ENCODE measurements around the gene MLEC.

MLEC gene

GRCh38 chr12:120734210-120734609, 47.3 kb downstream of the MLEC start:
- TF ChIP-seq, protein P1, sequence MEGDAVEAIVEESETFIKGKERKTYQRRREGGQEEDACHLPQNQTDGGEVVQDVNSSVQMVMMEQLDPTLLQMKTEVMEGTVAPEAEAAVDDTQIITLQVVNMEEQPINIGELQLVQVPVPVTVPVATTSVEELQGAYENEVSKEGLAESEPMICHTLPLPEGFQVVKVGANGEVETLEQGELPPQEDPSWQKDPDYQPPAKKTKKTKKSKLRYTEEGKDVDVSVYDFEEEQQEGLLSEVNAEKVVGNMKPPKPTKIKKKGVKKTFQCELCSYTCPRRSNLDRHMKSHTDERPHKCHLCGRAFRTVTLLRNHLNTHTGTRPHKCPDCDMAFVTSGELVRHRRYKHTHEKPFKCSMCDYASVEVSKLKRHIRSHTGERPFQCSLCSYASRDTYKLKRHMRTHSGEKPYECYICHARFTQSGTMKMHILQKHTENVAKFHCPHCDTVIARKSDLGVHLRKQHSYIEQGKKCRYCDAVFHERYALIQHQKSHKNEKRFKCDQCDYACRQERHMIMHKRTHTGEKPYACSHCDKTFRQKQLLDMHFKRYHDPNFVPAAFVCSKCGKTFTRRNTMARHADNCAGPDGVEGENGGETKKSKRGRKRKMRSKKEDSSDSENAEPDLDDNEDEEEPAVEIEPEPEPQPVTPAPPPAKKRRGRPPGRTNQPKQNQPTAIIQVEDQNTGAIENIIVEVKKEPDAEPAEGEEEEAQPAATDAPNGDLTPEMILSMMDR (IDR thresholded peaks at IDR 0.05; ENCODE audit: insufficient read depth, low read depth, low read length, missing control alignments) = no peak
- H3K4me3 ChIP-seq (ENCODE audit: low read length) = no peak overlapping the region
- no peak for DNase-seq (ENCODE audit: low read depth)

DNA sequence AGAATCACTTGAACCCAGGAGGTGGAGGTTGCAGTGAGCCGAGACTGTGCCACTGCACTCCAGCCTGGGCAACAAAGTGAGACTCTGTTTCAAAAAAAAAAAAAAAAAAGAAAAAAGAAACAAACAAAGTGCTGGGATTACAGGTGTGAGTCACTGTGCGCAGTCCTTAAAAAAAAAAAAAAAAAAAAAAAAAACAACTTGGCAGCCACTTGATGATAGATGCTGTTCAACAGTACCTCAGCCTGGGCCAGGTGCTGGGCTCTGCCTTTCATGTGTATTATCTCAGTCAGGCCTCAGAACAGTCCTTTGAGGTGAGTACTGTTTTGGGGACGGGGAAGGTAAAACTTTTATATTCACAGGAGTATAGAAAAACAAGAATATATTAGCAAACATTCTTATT, 48.2 kb downstream of the MLEC start:
- TF ChIP-seq, protein P1 (IDR thresholded peaks at IDR 0.05; ENCODE audit: insufficient read depth, low read depth, low read length, missing control alignments) = no peak
- no peak overlapping the region for H3K4me3 ChIP-seq (ENCODE audit: low read length)
- peak; percentile 52 for DNase-seq (ENCODE audit: low read depth)

DNA sequence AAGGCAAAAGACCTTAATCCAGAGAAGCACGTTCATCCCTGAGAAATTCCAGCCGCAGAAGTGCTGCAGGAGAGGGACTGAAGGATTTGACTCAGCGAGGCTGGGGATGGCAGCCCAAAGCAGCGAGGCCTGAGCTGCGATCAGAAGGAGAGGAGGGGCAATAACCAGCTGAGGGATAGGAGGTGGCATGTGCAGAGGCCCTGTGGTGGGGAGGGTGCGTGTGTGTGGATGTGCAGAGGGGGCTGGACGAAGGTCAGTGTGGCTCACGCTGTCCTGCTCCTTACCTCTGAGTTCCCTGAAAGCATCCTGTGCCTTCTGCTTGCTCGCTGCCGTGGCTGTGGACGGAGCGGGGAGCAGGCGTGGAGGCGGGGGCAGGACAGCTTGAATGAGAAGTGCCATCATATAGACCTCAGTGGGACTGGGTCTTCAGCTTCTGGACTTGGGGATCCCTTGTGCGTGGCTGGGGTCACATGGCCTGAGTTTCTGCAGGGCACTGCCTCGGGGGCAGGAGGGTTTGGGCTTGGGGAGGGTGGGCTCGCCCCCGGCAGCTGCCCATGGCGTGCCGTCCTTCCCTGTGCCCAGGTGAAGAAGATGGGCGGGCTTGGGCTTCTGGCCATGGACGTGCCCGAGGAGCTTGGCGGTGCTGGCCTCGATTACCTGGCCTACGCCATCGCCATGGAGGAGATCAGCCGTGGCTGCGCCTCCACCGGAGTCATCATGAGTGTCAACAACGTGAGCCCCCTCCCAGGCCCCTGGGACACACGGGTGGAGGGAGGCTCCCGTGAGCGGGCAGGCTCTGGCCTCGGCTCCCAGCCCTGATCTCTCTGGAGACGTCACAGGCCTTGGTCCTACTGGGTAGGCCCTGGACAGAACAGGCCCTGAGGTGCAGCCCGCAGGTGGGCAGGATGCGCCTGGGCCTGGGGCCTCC, 49.7 kb downstream of the MLEC start:
- TF ChIP-seq, protein P1 (IDR thresholded peaks at IDR 0.05; ENCODE audit: insufficient read depth, low read depth, low read length, missing control alignments) = no peak
- H3K4me3 ChIP-seq (ENCODE audit: low read length) = no peak overlapping the region

DNA sequence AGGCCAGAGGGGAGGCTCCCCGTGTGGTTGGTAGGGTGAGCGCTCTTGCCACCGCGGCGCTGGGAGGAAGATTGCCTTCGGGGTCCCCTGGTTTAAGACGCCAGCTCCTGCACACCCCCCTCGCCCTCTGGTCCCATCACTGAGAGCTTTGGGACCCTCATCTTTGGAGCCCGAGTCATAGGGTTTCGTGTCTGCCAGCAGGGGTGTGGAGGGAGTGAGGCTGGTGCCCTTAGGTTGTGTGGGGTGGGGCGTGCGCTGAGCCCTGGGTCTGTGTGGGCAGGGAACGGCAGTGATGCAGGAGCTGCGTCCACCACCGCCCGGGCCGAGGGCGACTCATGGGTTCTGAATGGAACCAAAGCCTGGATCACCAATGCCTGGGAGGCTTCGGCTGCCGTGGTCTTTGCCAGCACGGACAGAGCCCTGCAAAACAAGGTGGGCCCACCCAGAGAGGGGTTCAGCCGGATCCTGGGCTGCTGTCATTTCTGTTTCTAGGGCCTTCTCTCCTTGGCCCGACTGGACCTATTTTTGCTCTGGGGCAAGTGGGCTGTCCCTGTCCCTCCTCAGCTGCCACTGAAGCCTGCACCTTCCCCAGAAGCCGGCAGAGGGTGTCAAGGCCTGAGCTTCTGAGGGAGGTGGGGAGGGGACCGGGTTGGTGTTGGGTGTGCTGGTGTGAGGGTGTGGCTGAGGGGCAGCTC, 50.8 kb downstream of the MLEC start:
- no peak overlapping the region for H3K4me3 ChIP-seq (ENCODE audit: low read length)
- peak; percentile 17 for DNase-seq (ENCODE audit: low read depth)
- TF ChIP-seq, protein P1 (IDR thresholded peaks at IDR 0.05; ENCODE audit: insufficient read depth, low read depth, low read length, missing control alignments) = peak; percentile 43

More for the DNA sequence above, 49.7 kb downstream of the MLEC start:
- no peak for DNase-seq (ENCODE audit: low read depth)

DNA sequence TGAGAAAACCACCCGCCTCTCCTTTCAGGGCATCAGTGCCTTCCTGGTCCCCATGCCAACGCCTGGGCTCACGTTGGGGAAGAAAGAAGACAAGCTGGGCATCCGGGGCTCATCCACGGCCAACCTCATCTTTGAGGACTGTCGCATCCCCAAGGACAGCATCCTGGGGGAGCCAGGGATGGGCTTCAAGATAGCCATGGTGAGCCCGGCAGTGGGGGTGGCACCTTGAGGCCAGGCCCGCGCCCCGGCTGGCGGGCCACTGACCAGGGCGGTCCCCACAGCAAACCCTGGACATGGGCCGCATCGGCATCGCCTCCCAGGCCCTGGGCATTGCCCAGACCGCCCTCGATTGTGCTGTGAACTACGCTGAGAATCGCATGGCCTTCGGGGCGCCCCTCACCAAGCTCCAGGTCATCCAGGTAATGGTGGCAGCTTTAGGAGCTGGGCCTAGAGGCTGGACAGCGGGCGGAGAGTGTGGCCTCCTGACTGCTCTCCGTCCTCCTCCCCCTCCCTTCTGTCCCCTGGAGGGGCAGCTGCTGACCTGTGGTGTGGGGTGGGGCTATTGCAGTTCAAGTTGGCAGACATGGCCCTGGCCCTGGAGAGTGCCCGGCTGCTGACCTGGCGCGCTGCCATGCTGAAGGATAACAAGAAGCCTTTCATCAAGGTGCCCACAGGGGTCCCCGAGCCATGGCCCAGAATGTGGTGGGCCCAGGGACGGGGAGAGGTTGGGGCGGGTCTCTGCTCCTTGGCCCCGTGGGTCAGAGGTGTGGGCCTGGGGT, 51.5 kb downstream of the MLEC start:
- H3K4me3 ChIP-seq (ENCODE audit: low read length) = no peak overlapping the region
- DNase-seq (ENCODE audit: low read depth) = no peak
- TF ChIP-seq, protein P1 (IDR thresholded peaks at IDR 0.05; ENCODE audit: insufficient read depth, low read depth, low read length, missing control alignments) = no peak

DNA sequence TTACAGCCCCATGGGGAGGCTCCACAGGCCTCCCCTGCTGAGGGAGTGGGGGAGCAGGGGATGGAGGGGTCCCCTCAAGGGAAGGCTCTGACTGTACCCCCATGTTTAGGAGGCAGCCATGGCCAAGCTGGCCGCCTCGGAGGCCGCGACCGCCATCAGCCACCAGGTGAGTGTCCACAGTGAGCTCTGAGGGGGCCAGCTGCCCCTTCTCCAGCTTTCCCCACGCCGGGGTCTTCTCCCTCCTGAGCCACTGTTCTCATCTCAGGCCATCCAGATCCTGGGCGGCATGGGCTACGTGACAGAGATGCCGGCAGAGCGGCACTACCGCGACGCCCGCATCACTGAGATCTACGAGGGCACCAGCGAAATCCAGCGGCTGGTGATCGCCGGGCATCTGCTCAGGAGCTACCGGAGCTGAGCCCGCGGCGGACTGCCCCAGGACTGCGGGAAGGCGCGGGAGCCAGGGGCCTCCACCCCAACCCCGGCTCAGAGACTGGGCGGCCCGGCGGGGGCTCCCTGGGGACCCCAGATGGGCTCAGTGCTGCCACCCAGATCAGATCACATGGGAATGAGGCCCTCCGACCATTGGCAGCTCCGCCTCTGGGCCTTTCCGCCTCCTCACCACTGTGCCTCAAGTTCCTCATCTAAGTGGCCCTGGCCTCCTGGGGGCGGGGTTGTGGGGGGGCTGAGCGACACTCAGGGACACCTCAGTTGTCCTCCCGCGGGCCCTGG, 52.2 kb downstream of the MLEC start:
- H3K4me3 ChIP-seq (ENCODE audit: low read length) = no peak overlapping the region
- no peak for DNase-seq (ENCODE audit: low read depth)
- TF ChIP-seq, protein P1 (IDR thresholded peaks at IDR 0.05; ENCODE audit: insufficient read depth, low read depth, low read length, missing control alignments) = no peak

All from epithelial cell of esophagus (primary cell).